Right atrium auricular region (tissue), 2 donors: ENCODE data around the gene MYO1C. TPM values are rescaled to one million over a fixed set of nuclear protein-coding genes. Genes with fewer than 3 reads are reported as not detected.

Experiments
- DNase-seq: peaks from one replicate; pipeline ENCODE4 v3.0.0-alpha.2; 2019; ENCODE audit warnings: low spot score
- H3K27ac ChIP-seq, 2 donors: fragments of 200-600 bp; sonication (generic); 1 replicate in 1 of 2; 2 replicates in 1 of 2; pipeline ENCODE4 v1.5.1; 2016 to 2019
- H3K27me3 ChIP-seq, 2 donors: fragments of 200-600 bp; sonication (generic); one replicate each; pipeline versions ENCODE4 v1.5.1 to v1.6.0; 2017 to 2019
- H3K36me3 ChIP-seq: fragments of 200-600 bp; sonication (generic); one replicate; pipeline ENCODE4 v1.5.1; 2016
- H3K4me1 ChIP-seq, 2 donors: fragments of 200-600 bp; sonication (generic); one replicate each; pipeline versions ENCODE4 v1.5.1 to v1.6.0; 2017 to 2019
- H3K4me3 ChIP-seq, 2 donors: fragments of 200-600 bp; sonication (generic); 1 replicate in 1 of 2; 2 replicates in 1 of 2; pipeline ENCODE4 v1.5.1; 2017 to 2019; ENCODE audit warnings: mild to moderate bottlenecking in 1 of 2, moderate library complexity in 1 of 2
- H3K9me3 ChIP-seq, 2 donors: fragments of 200-600 bp; sonication (generic); one replicate each; pipeline ENCODE4 v1.5.1; 2019
- CTCF ChIP-seq, 2 donors: fragments of 200-600 bp; sonication (generic); IDR thresholded peaks; one replicate each; pipeline ENCODE4 v1.5.1; 2019; ENCODE audit warnings: antibody characterized with exemption in 2 of 2
- total RNA-seq, 2 donors: library from RNA; depleted of rRNA; stranded (reverse); fragments of >200 nt; gene quantifications; one replicate each; pipeline ENCODE4 v1.1.0, GENCODE V29; 2016

MYO1C gene
- total RNA-seq, 2 donors from 2014 or later, result 83.6 to 161 TPM

DNA sequence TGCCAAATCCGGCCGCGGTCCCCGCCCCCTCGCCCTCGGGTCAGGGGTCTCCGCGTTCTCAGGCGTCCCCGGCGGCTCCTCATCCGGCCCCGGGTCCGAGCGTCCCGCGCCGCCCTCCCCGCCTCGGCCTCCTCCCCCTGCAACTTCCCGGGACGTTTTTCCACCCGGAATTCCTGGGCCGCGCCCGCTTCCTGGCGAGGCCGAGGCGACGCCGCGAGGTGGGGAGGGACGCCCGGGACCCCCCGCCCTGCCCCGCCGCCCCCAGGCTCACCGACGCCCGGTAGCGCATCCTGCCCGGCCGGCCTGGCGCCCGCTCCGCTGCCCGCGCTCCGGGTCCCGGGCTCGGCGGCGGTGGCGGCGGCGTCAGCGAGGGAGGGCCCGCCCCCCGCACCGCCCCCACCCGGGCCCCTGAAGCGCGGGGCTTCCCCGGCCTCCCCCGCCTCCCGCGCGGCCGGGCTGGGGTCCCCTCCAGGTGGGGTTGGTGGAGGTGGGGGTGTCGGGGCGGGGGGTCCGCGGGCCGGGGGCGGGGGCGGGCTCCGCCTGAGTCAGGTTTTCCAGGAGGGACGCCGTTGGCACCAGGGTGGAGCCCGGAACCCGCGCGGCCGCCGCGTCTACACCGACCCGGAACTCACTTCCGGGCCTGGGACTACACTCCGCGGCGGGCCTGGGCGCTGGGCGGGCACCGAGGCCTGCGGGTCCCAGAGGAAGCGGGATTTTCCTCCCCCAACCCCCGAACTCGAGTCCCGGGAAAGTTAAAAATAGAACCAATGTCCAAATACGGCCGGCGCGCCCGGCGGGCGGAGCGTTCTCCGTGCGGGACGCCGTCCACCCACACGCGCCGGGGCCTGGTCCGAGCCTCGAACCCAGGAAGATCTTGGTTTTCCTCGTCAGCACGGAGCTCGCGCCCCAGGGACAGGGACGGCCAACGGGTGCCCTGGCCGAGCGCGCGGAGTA, 6.8 kb downstream of the MYO1C start:
- peak overlapping the region; percentile 98 to 99 for H3K27ac ChIP-seq
- H3K4me3 ChIP-seq, result peak overlapping the region; percentile 67
- DNase-seq, result peak; percentile 85
- H3K36me3 ChIP-seq, result peaks cover 34% of the 10 kb centered on the region
- no peaks in the 10 kb centered on the region for H3K27me3 ChIP-seq
- no peaks in the 10 kb centered on the region for H3K9me3 ChIP-seq
- peaks cover 0 to 75% of the 10 kb centered on the region in 2 donors for H3K4me1 ChIP-seq
- no peak for TF ChIP-seq CTCF (IDR thresholded peaks at IDR 0.05)

- no peak for TF ChIP-seq CTCF (IDR thresholded peaks at IDR 0.05)
- Histone ChIP-seq H3K9me3 (no peaks in the 10 kb centered on the region), H3K27ac (peak overlapping the region; percentile 98 to 99), H3K4me1 (peaks cover 0 to 67% of the 10 kb centered on the region in 2 donors), H3K4me3 (peak overlapping the region; percentile 67), H3K36me3 (peaks cover 40% of the 10 kb centered on the region), H3K27me3 (no peaks in the 10 kb centered on the region)
- DNase-seq, result no peak
Observed at GRCh38 chr17:1484676-1485422, 7.6 kb downstream of the MYO1C start.

DNA sequence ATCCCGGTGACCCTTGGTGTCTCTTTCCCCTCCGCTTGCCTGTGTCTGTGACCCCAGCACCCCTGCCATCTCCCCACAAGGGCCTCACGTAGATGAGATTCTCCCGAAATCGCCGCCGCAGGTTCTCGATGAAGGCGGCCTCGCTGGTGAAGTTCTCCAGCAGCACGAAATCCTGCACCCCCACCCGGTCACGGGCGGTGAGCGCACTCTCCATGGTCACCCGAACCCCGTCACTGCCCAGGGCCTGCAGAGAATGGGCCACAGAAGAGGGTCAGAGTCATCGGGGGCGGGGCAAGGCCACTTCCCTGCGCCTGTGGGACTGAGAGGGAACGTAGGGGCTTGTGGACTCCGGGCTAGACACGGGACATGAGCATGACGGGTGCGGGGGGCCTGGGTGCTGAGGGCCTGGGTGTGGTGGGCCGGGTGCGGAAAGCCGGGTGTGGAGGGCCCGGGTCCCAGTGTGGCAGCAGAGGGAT, 8.4 kb downstream of the MYO1C start:
- Histone ChIP-seq H3K9me3 (no peaks in the 10 kb centered on the region), H3K36me3 (peaks cover 48% of the 10 kb centered on the region), H3K4me3 (peak overlapping the region in 1 of 2 donors; percentile 67), H3K27ac (peak overlapping the region; percentile 98 to 99), H3K4me1 (peaks cover 0 to 60% of the 10 kb centered on the region in 2 donors), H3K27me3 (no peaks in the 10 kb centered on the region)
- TF ChIP-seq CTCF (IDR thresholded peaks at IDR 0.05), result no peak
- no peak for DNase-seq

DNA sequence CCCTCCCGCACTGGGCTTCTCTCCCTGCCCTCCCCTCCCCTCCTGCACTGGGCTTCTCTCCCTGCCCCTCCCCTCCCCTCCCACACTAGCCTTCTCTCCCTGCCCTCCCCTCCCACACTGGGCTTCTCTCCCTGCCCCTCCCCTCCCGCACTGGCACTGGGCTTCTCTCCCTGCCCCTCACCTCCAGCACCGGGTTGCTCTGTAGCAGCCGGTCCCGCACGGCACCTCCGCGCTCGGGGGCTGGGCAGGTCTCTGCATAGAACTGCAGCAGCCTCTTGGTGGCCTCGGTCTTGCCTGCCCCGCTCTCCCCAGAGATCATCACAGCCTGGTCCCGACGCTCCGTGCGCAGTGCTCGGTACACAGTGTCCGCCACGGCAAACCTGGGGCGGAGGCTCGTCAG, 9.8 kb downstream of the MYO1C start:
- DNase-seq, result no peak
- Histone ChIP-seq H3K4me1 (peaks cover 0 to 49% of the 10 kb centered on the region in 2 donors), H3K36me3 (peaks cover 62% of the 10 kb centered on the region), H3K4me3 (no peak overlapping the region), H3K27ac (peak overlapping the region; percentile 53 to 98), H3K9me3 (no peaks in the 10 kb centered on the region), H3K27me3 (no peaks in the 10 kb centered on the region)
- TF ChIP-seq CTCF (IDR thresholded peaks at IDR 0.05), result no peak

DNA sequence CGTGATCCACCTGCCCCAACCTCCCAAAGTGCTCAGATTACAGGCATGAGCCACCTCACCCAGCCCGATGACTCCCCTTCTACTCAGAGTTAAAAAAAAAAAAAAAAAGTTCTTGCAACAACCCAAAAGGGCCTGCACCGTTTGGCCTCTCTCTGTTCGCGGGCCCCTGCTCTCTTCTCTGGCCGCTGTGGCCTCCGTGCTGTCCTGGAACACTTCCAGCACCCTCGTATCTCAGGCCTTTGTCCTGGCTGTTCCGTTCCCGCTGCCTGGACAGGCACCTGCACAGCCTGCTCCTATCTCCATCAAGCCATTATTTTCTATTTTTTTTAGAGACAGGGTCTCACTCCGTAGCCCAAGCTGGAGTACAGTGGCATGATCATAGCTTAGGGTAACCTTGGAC, 10.8 kb downstream of the MYO1C start:
- Histone ChIP-seq H3K27ac (peak overlapping the region in 1 of 2 donors; percentile 10), H3K4me1 (peaks cover 0 to 39% of the 10 kb centered on the region in 2 donors), H3K36me3 (peaks cover 72% of the 10 kb centered on the region), H3K9me3 (no peaks in the 10 kb centered on the region), H3K27me3 (no peaks in the 10 kb centered on the region), H3K4me3 (no peak overlapping the region)
- no peak for TF ChIP-seq CTCF (IDR thresholded peaks at IDR 0.05)
- DNase-seq, result no peak
